Mucosa of rectum (tissue), 2 donors: ENCODE measurements around the gene PACS2.
A peak's percentile ranks its signal among the peaks of the same experiment; 100 is the strongest.

Experiments
- H3K27ac ChIP-seq, 2 donors: one replicate each; pipeline ENCODE4 v1.7.0; 2013; ENCODE audit warnings: inconsistent platforms in 2 of 2, low read depth in 2 of 2, low read length in 2 of 2
- H3K27me3 ChIP-seq, 2 donors: one replicate each; pipeline ENCODE4 v1.7.0; 2013; ENCODE audit warnings: low read length in 2 of 2; ENCODE audit not compliant: control insufficient read depth in 2 of 2, insufficient read depth in 2 of 2
- H3K36me3 ChIP-seq, 2 donors: one replicate each; pipeline ENCODE4 v1.7.0; 2013; ENCODE audit warnings: low read length in 2 of 2; ENCODE audit not compliant: control insufficient read depth in 2 of 2, insufficient read depth in 2 of 2
- H3K4me1 ChIP-seq, 2 donors: one replicate each; pipeline ENCODE4 v1.7.0; 2013; ENCODE audit warnings: low read length in 2 of 2, mild to moderate bottlenecking in 1 of 2; ENCODE audit not compliant: control insufficient read depth in 2 of 2, insufficient read depth in 2 of 2
- H3K4me3 ChIP-seq, 2 donors: one replicate each; pipeline ENCODE4 v1.7.0; 2013; ENCODE audit warnings: low read length in 2 of 2
- H3K9ac ChIP-seq, 2 donors: one replicate each; pipeline ENCODE4 v1.7.0; 2013; ENCODE audit warnings: low read length in 2 of 2, low read depth in 1 of 2, mild to moderate bottlenecking in 1 of 2
- H3K9me3 ChIP-seq, 2 donors: one replicate each; pipeline ENCODE4 v1.7.0; 2013; ENCODE audit warnings: low read length in 2 of 2; ENCODE audit not compliant: control insufficient read depth in 2 of 2
- donor health status: healthy.
- donor health status: Normal muscosa, but diverticular disease.

Gene PACS2

DNA sequence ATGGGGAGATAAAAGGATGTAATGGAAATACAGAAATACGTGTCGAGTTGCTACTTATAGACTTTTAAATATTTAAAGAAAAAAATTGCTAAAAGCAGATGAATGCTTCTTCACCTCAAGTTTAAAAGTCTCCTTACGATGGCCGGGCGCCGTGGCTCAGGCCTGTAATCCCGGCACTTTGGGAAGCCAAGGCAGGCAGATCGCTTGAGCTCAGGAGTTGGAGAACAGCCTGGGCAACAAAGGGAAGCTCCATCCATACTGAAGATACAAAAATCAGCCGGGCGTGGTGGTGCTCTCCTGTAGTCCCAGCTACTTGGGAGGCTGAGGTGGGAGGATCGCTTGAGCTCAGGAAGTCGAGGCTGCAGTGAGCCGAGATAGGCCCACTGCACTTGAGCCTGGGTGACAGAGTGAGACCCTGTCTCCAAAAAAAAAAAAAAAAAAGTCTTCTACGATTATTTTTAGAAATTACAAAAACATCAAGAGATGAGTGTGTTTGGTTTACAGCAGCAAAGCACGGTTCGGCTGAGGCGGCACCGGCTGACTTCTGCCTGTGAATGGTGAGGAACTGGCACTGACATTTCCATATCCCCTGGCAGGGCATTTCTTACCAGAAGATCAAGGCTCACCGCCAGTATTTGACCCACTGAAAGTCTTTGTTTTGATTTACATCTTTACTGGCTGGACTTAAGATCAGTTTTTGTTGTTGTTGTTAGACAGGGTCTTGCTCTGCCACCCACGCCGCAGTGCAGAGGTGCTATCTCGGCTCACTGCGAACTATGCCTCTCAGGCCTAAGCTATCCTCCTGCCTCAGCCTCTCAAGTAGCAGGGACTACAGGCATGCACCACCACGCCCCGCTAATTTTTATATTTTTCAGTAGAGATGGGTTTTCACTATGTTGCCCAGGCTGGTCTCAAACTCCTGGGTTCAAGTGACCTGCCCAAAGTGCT, 101.2 kb downstream of the PACS2 start:
- H3K27ac ChIP-seq = no peak overlapping the region

DNA sequence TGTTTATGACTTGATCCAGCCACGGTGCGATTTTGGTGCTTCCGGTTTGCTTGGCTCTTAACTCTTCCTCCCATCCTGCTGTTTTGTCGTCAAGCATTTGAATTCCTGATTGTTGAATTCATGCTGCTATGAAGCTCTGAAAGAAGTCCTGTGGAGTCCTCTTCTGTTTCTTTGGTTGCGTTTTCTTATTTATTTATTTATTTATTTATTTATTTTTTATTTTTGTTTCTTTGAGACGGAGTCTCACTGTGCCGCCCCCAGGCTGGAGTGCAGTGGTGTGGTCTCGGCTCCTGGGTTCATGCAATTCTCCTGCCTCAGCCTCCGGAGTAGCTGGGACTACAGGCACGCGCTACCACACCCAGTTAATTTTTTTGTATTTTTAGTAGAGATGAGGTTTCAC, 102.1 kb downstream of the PACS2 start:
- Histone ChIP-seq H3K9ac (no peak overlapping the region), H3K27me3 (peaks cover 12 to 20% of the 10 kb centered on the region in 2 donors), H3K4me3 (no peak overlapping the region), H3K9me3 (no peaks in the 10 kb centered on the region), H3K36me3 (no peaks in the 10 kb centered on the region), H3K27ac (no peak overlapping the region), H3K4me1 (peaks cover 26 to 29% of the 10 kb centered on the region in 2 donors)

More for the DNA sequence above, 101.2 kb downstream of the PACS2 start:
- H3K4me3 ChIP-seq = peak overlapping the region; percentile 33 to 45
- no peaks in the 10 kb centered on the region for H3K36me3 ChIP-seq
- H3K27me3 ChIP-seq = peaks cover 17 to 25% of the 10 kb centered on the region in 2 donors
- no peaks in the 10 kb centered on the region for H3K9me3 ChIP-seq
- H3K4me1 ChIP-seq = peaks cover 23 to 32% of the 10 kb centered on the region in 2 donors
- no peak overlapping the region for H3K9ac ChIP-seq

DNA sequence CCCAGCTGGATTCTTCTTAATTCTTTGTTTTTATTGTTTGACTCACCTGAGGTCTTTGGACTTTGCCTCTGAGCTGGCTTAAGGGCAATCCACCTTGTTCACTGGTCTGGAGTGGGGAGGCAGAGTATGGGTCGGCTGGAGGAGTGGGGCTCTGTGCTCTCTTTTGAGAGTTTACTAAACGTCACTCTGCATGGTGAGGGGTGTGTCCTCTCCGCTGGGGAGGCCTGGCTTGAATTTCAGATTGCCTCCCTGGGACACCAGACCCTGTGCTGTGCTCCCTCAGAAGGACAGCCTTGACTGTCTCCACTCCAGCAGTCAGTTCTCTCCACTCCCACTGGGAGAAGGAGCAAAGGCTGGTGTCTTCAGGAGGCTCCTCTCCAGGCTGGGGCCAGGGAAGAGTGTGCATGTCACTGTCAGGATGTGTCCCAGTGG, 103.2 kb downstream of the PACS2 start:
- H3K9me3 ChIP-seq = no peaks in the 10 kb centered on the region
- no peak overlapping the region for H3K9ac ChIP-seq
- H3K36me3 ChIP-seq = no peaks in the 10 kb centered on the region
- H3K27ac ChIP-seq = peak overlapping the region in 1 of 2 donors; percentile 68
- H3K27me3 ChIP-seq = peaks cover 7 to 12% of the 10 kb centered on the region in 2 donors
- peak overlapping the region in 1 of 2 donors; percentile 22 for H3K4me3 ChIP-seq
- H3K4me1 ChIP-seq = peaks cover 26% of the 10 kb centered on the region in 2 donors

GRCh38 chr14:105418269-105419194, 104.0 kb downstream of the PACS2 start:
- peak overlapping the region; percentile 64 to 78 for H3K4me3 ChIP-seq
- peaks cover 26% of the 10 kb centered on the region in 2 donors for H3K4me1 ChIP-seq
- H3K27ac ChIP-seq = peak overlapping the region in 1 of 2 donors; percentile 68
- H3K9me3 ChIP-seq = no peaks in the 10 kb centered on the region
- H3K36me3 ChIP-seq = no peaks in the 10 kb centered on the region
- H3K27me3 ChIP-seq = peaks cover 1 to 6% of the 10 kb centered on the region in 2 donors
- H3K9ac ChIP-seq = peak overlapping the region in 1 of 2 donors; percentile 69

GRCh38 chr14:105419195-105420091, 104.9 kb downstream of the PACS2 start, which contains the start of gene MTA1:
Gene MTA1, plus strand, starts transcription at chr14:105419827. Its CDS starts 209 bp downstream, at chr14:105420036.
- peak within 1 kb of the TSS; percentile 71 to 74 for H3K9ac ChIP-seq
- peaks cover 26% of the 10 kb centered on the region in 2 donors for H3K4me1 ChIP-seq
- peak within 1 kb of the TSS; percentile 64 to 78 for H3K4me3 ChIP-seq
- no peaks in the 10 kb centered on the region for H3K36me3 ChIP-seq
- no peaks in the 10 kb centered on the region for H3K27me3 ChIP-seq
- no peaks in the 10 kb centered on the region for H3K9me3 ChIP-seq
- peak within 1 kb of the TSS in 1 of 2 donors; percentile 43 for H3K27ac ChIP-seq

DNA sequence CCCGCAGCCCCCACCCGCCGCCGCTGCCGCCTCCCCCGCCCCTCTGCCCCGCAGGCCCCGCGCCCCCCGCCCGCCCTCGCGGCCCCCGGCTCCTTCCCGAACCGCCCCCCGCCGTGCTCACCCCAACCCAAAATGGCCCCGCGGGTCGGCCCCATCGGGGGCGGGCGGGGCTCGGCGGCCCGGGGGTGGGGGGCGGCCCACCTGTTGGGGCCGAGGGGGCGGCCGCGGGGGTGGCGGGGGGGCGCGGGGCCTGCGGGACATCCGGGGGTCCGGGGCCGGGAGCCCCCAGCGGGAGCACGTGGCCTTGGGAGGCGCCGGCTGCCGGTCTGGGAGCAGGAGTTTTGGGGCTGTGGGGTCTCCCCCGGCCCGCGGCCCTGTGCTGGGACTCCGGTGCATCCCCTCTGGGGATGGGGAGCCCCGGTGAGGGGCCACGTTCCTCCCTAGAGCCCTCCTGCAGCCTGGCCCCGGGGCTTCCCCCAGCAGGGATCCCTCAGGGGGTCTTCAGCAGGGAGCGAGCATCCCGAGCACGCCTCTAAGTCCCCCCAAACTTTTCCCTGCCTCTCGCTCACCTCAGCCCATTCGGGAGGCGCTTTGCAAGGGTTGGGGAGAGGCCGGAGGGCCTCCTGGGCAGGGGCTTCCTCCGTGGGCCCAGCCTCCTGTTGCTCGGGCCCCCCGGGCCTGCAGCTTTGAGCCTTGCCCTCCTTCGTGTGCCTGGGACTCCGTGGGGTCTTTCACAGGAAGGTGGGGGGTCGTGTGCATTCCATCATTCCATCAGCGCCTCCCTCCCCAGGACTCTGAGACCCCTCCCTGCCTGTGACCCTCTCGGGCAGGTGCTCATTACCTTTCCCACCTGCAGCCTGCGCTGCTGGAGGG, 105.8 kb downstream of the PACS2 start:
- H3K27me3 ChIP-seq = no peaks in the 10 kb centered on the region
- peak overlapping the region; percentile 50 to 72 for H3K4me3 ChIP-seq
- no peaks in the 10 kb centered on the region for H3K36me3 ChIP-seq
- no peak overlapping the region for H3K27ac ChIP-seq
- no peaks in the 10 kb centered on the region for H3K9me3 ChIP-seq
- H3K4me1 ChIP-seq = peaks cover 26% of the 10 kb centered on the region in 2 donors
- H3K9ac ChIP-seq = peak overlapping the region; percentile 56 to 71

DNA sequence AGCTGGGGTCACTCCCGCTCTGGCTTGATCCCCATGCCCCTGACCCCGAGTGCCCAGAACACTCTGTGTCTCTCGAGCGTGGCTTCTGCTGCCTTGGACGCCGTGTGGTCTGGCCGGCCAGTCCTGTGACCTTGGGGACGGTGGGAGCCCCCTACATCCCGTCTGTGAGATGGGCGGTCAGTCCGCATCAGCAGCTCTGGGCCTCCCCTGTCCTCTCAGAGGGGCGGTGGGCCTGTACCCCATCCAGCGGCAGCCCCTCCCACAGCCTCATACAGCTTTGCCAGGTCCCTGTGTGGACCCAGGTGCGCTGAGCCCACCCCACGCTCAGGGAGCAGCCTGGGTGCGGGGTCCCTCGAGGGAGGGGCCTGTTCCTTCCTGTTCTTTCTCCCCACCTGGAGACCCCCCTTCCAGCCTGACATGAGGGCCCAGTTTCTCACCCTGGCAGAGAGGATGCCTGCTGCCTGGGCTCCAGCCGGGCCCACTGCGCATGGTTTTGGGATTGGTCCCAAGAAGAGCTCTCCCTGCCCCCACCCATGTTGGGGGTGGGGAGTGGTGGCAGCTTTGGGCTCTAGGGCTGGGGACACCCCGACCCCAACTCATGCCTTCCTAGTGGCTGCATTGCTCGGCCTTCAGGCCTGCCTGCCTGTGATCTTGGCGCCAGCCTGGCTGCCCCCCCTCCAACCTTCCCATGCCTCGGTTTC, 106.6 kb downstream of the PACS2 start:
- H3K4me1 ChIP-seq = peaks cover 26% of the 10 kb centered on the region in 2 donors
- no peak overlapping the region for H3K27ac ChIP-seq
- no peaks in the 10 kb centered on the region for H3K27me3 ChIP-seq
- H3K4me3 ChIP-seq = peak overlapping the region; percentile 50 to 72
- H3K9me3 ChIP-seq = no peaks in the 10 kb centered on the region
- H3K9ac ChIP-seq = peak overlapping the region; percentile 56 to 71
- no peaks in the 10 kb centered on the region for H3K36me3 ChIP-seq

DNA sequence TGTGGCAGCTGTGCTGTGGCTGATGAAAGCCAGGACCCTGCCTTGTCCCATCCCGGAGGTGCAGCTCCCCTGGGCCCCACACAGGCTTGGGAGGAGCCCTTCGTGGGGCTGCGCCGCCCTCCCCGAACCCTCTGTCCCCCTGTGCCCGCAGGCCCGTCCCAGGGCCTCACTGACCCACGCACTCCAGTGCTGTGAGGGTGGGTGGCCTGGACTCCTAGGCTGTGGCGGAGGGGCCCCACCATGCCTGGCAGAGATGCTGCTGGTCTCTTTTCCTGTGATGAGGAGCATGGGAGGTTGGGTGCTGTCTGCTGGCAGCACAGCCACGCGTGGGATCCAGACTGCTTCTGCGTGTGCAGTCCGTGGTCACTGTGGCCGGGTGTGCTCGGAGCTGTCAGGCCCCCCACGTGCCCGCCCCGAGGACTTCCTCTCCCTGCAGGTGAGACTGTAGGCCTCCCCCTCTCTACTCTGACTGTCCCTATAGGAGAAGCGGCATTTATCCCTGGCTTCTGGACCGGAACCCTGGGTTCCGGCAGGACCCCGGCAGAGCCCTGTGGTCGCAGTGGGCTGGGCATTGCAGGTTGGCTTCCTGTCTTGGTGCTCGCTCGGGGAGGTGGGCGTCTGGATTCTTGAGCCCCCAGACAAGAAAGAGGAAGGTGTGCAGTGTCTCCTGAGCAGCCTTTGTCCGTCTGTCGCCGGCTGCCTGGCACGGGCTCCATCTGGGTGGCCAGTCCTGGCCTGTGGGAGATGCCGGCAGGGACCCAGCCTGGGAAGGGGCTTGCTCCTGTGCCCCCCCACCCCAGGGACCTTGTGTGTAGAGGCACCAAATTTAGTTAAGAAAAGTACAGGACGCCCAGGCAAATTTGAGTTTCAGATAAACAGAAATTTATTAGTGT, 107.4 kb downstream of the PACS2 start:
- Histone ChIP-seq H3K9ac (no peak overlapping the region), H3K4me3 (no peak overlapping the region), H3K27me3 (no peaks in the 10 kb centered on the region), H3K9me3 (no peaks in the 10 kb centered on the region), H3K4me1 (peaks cover 26% of the 10 kb centered on the region in 2 donors), H3K36me3 (peaks cover 0 to 6% of the 10 kb centered on the region in 2 donors), H3K27ac (no peak overlapping the region)
